ENCODE measurements around the gene SLC8A2. TPM values are rescaled to one million over a fixed set of nuclear protein-coding genes. Genes with fewer than 3 reads are reported as not detected.

Gene SLC8A2
- total and polyA plus RNA-seq, 10 of the 15 experiments (the other 5 are each of a cell fraction or from before 2014, with no cell fraction given): not detected

DNA sequence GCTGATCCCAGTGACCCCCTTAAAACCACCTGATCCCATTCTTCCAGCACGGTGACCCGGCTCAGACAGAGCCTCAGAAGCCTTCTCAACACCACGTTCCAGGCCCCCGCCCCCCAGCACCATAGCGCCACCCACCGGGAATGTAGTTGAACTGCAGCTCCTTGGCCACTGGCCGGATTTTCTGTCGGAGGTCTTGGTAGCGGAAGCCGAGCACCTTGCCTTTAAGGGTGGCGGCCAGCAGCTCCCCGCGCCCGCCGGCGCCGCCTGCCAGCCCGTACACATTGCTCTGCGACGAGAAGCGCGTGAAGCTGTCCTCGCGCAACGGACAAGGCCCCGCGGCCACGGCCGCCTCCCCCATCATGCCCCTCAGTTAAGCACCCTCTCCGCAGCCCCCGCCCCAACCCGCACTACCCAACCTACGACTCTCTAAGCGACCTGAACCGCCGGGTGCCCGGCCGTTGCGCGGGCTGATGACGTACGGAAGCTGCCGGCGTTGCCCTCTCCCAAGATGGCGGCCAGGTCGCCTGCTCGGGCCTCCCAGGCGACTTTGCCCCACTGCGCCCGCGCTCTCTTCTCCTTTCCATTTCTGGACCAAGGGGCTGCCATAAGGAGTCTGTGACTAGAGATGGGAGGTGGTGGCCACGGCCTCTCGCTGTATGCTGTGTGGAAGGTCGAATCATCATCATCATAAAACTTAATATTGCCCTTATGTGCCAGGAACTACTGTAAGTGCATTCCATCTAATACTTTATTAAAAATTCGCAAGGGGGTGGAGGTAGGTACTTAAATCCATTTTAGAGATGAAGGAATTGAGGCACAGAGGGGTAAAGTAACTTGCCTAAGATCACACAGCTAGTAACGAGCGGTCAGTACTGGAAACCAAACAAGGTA is 12.4 kb upstream of the SLC8A2 start, which contains the start of gene KPTN:
KPTN (minus strand) TSS at position 420 of the 891 bp plus-strand sequence; CDS start at position 361, 59 bp downstream.
- SMC1A ChIA-PET (ENCODE audit: uncharacterized antibody, unreplicated experiment): interaction anchor here (0.8 to 3.1 kb wide), 8 partner anchors 27 to 223 kb away, joined by 3 to 16 read pairs (median 4); partner anchors contain the start of gene NAPA
- H4K20me1 ChIP-seq (ENCODE audit: control insufficient read depth, insufficient read depth): no peaks in the 10 kb centered on the region
- peak within 1 kb of the TSS; percentile 96 for H3K4me3 ChIP-seq
- CTCF ChIA-PET: interaction anchor here (0.7 to 3.5 kb wide), 22 partner anchors 19 to 311 kb away, joined by 3 to 34 read pairs (median 4); partner anchors contain the start of genes DHX34 and NAPA
- peak within 1 kb of the TSS; percentile 93 for H3K4me2 ChIP-seq (ENCODE audit: control insufficient read depth, insufficient read depth)
- WGBS (ENCODE audit: insufficient coverage, insufficient replicate concordance, low lambda C conversion rate, missing lambda C conversion rate): 1% methylated on average over 57 of the region's 57 CpGs
- H3K79me2 ChIP-seq (ENCODE audit: control insufficient read depth, insufficient read depth, low read length): peaks cover 12% of the 10 kb centered on the region
- RAD21 ChIA-PET (ENCODE audit: unreplicated experiment): interaction anchor here (0.7 to 1.8 kb wide), 6 partner anchors 31 to 1156 kb away, joined by 3 to 14 read pairs (median 4); partner anchors contain the start of gene NAPA
- peaks cover 35% of the 10 kb centered on the region for H3K4me1 ChIP-seq (ENCODE audit: control insufficient read depth, insufficient read depth, low read length)
- peaks cover 0 to 8% of the 10 kb centered on the region in 2 experiments; a peak in 2 of 4 replicates for H3K36me3 ChIP-seq (ENCODE audit: control insufficient read depth in 2 of 2, insufficient read depth in 2 of 2, low read length in 1 of 2)
- intact Hi-C loops (cut with micrococcal nuclease; ENCODE audit: unreplicated experiment): loop anchor here (2.0 kb wide), 2 partner anchors 31 to 47 kb away; partner anchors contain the start of gene NAPA
- BruUV-seq (replicated peaks): TSS peak; percentile 96
- no peaks in the 10 kb centered on the region for H3K9me3 ChIP-seq (replicated peaks; ENCODE audit: control insufficient read depth, insufficient read depth, low read length)
- peak within 1 kb of the TSS; percentile 89 for H3K27ac ChIP-seq (ENCODE audit: control insufficient read depth, insufficient read depth)
- ATAC-seq (peak; percentile 88), DNase-seq (ENCODE audit: low read depth, low spot score) (peak; percentile 57), FAIRE-seq (peak; percentile 84)
- in situ Hi-C loops (cut with MboI): no loop called here
- H2AFZ ChIP-seq (ENCODE audit: control insufficient read depth, low read depth, low read length): peak within 1 kb of the TSS; percentile 98
- POLR2A ChIA-PET: interaction anchor here (0.6 to 2.5 kb wide), 4 partner anchors 32 to 1134 kb away, joined by 3 to 12 read pairs (median 3); no protein-coding TSS in a partner anchor
- peak within 1 kb of the TSS; percentile 91 for H3K9ac ChIP-seq (ENCODE audit: control insufficient read depth, insufficient read depth, low read length)
- H3K27me3 ChIP-seq (replicated peaks in 1 of 2; ENCODE audit: control insufficient read depth in 2 of 2, insufficient read depth in 2 of 2, low read length in 1 of 2): no peaks in the 10 kb centered on the region
- TF ChIP-seq ESRRA (IDR thresholded peaks at IDR 0.05; ENCODE audit: low read length) (peak; percentile 74; the same call in 1 of the 2 replicates), POLR2AphosphoS5 (IDR thresholded peaks at IDR 0.05; ENCODE audit: low read length) (peak; percentile 82), EGR1 (IDR thresholded peaks at IDR 0.05; ENCODE audit: borderline replicate concordance in 1 of 2, low read depth in 2 of 2, low read length in 2 of 2) (no peak), POLR2A (IDR thresholded peaks at IDR 0.05; ENCODE audit: low read depth, low read length) (peak; percentile 91), KAT2A (conservative IDR thresholded peaks at IDR 0.05; ENCODE audit: control insufficient read depth, low read depth, low read length) (no peak), ZNF274 (IDR thresholded peaks at IDR 0.05; ENCODE audit: insufficient read depth, insufficient read length) (no peak), RB1 (IDR thresholded peaks at IDR 0.05; ENCODE audit: borderline replicate concordance) (peak; percentile 63), NR2F1 (conservative IDR thresholded peaks at IDR 0.05) (peak; percentile 14; the same call in 1 of the 2 replicates), ZSCAN29 (IDR thresholded peaks at IDR 0.05) (no peak), FOXM1 (IDR thresholded peaks at IDR 0.05; ENCODE audit: low read depth, low read length) (no peak)
- TF ChIP-seq, protein P1, sequence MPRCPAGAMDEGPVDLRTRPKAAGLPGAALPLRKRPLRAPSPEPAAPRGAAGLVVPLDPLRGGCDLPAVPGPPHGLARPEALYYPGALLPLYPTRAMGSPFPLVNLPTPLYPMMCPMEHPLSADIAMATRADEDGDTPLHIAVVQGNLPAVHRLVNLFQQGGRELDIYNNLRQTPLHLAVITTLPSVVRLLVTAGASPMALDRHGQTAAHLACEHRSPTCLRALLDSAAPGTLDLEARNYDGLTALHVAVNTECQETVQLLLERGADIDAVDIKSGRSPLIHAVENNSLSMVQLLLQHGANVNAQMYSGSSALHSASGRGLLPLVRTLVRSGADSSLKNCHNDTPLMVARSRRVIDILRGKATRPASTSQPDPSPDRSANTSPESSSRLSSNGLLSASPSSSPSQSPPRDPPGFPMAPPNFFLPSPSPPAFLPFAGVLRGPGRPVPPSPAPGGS (IDR thresholded peaks at IDR 0.05; ENCODE audit: borderline replicate concordance, insufficient read depth, low read depth, low read length, poor library complexity, severe bottlenecking): peak; percentile 79
- TF ChIP-seq, protein P2, sequence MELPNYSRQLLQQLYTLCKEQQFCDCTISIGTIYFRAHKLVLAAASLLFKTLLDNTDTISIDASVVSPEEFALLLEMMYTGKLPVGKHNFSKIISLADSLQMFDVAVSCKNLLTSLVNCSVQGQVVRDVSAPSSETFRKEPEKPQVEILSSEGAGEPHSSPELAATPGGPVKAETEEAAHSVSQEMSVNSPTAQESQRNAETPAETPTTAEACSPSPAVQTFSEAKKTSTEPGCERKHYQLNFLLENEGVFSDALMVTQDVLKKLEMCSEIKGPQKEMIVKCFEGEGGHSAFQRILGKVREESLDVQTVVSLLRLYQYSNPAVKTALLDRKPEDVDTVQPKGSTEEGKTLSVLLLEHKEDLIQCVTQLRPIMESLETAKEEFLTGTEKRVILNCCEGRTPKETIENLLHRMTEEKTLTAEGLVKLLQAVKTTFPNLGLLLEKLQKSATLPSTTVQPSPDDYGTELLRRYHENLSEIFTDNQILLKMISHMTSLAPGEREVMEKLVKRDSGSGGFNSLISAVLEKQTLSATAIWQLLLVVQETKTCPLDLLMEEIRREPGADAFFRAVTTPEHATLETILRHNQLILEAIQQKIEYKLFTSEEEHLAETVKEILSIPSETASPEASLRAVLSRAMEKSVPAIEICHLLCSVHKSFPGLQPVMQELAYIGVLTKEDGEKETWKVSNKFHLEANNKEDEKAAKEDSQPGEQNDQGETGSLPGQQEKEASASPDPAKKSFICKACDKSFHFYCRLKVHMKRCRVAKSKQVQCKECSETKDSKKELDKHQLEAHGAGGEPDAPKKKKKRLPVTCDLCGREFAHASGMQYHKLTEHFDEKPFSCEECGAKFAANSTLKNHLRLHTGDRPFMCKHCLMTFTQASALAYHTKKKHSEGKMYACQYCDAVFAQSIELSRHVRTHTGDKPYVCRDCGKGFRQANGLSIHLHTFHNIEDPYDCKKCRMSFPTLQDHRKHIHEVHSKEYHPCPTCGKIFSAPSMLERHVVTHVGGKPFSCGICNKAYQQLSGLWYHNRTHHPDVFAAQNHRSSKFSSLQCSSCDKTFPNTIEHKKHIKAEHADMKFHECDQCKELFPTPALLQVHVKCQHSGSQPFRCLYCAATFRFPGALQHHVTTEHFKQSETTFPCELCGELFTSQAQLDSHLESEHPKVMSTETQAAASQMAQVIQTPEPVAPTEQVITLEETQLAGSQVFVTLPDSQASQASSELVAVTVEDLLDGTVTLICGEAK (IDR thresholded peaks at IDR 0.05; ENCODE audit: borderline replicate concordance): peak; percentile 44; the same call in 1 of the 2 replicates
- TF ChIP-seq, protein P3, sequence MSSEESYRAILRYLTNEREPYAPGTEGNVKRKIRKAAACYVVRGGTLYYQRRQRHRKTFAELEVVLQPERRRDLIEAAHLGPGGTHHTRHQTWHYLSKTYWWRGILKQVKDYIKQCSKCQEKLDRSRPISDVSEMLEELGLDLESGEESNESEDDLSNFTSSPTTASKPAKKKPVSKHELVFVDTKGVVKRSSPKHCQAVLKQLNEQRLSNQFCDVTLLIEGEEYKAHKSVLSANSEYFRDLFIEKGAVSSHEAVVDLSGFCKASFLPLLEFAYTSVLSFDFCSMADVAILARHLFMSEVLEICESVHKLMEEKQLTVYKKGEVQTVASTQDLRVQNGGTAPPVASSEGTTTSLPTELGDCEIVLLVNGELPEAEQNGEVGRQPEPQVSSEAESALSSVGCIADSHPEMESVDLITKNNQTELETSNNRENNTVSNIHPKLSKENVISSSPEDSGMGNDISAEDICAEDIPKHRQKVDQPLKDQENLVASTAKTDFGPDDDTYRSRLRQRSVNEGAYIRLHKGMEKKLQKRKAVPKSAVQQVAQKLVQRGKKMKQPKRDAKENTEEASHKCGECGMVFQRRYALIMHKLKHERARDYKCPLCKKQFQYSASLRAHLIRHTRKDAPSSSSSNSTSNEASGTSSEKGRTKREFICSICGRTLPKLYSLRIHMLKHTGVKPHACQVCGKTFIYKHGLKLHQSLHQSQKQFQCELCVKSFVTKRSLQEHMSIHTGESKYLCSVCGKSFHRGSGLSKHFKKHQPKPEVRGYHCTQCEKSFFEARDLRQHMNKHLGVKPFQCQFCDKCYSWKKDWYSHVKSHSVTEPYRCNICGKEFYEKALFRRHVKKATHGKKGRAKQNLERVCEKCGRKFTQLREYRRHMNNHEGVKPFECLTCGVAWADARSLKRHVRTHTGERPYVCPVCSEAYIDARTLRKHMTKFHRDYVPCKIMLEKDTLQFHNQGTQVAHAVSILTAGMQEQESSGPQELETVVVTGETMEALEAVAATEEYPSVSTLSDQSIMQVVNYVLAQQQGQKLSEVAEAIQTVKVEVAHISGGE (CRISPR knock-in tag; IDR thresholded peaks at IDR 0.05): no peak
